D721Med (cell line): ENCODE results near the gene IQCE.

Source experiments
- DNase-seq: peaks from one replicate; pipeline ENCODE4 v3.0.0; 2011; ENCODE audit warnings: low spot score; ENCODE audit not compliant: insufficient read length
- FAIRE-seq: peaks from 2 replicates; lab custom pipeline; 2011; peaks lifted over from hg19 to GRCh38; lab: Jason Lieb, UNC
- TF ChIP-seq, protein P1 (sequence below): IDR thresholded peaks from 2 replicates; pipeline ENCODE4 v1.5.1; 2012; ENCODE audit warnings: mild to moderate bottlenecking, control low read depth; ENCODE audit not compliant: insufficient read depth; ENCODE audit errors: missing control alignments

Gene IQCE

DNA sequence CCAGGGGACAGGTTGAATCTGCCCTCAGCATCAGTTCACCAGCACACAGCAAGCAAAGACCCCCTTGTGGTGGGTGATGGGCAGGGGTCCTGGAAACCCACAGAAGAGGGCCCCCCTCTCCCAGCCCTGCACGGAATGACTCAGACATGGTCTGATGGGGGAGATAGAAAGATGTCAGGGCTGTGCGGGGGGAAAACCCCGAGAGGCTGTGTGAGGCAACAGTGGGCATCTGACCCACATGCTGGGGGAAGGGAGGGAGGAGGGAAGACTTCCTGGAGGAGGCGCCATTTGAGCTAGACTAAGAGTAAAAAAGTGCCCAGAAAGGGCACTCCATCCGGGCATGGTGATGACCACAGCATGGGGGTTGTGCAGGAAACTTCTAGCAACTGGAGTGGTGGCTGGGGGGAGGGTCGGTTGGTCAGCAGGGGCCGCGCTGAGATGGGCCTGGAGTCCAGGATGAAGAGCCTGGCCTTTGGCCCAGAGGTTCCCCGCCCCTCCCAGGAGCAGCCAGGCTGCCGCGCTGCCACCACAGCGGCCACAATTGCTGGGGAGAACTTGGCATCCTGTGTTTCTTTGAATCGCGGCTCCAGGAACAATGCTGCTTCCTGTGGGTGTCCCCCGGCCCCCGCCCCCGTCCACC is 36.7 kb upstream of the IQCE start:
- FAIRE-seq (no peak), DNase-seq (no peak)
- TF ChIP-seq, protein P1, sequence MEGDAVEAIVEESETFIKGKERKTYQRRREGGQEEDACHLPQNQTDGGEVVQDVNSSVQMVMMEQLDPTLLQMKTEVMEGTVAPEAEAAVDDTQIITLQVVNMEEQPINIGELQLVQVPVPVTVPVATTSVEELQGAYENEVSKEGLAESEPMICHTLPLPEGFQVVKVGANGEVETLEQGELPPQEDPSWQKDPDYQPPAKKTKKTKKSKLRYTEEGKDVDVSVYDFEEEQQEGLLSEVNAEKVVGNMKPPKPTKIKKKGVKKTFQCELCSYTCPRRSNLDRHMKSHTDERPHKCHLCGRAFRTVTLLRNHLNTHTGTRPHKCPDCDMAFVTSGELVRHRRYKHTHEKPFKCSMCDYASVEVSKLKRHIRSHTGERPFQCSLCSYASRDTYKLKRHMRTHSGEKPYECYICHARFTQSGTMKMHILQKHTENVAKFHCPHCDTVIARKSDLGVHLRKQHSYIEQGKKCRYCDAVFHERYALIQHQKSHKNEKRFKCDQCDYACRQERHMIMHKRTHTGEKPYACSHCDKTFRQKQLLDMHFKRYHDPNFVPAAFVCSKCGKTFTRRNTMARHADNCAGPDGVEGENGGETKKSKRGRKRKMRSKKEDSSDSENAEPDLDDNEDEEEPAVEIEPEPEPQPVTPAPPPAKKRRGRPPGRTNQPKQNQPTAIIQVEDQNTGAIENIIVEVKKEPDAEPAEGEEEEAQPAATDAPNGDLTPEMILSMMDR, result no peak

DNA sequence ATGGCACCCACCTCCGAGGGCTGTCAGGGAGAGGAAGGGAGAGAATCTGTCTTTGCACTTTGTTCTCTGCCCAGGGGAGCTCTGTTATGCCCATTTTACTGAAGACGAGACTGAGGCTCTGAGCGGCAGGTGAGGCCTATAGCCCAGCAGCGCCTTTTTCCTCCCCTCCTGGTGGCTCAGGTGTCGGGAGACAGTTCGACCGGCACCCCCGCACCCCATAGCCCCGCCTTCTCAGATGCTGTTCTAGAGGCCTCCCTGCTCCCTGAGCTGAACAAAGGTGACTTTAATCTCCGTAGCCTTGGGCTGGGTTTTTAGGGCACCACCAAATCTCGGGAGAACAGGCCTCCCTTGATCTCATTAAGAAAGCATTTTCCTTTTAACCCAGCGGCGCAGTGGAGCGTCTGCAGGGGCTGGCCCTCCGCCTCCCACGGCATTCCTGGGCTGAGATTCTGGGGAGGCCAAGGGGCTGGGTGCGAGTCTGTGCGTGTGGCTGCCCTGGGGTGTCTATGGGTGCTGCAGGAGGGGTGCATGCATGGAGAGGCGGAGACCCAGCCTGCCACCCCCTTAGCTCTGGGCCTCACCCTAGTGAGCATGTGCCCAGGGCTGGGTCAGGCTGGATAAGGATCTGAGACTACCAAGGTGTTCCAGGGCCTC is 35.9 kb upstream of the IQCE start:
- DNase-seq (no peak), FAIRE-seq (no peak)
- TF ChIP-seq, protein P1, result no peak

DNA sequence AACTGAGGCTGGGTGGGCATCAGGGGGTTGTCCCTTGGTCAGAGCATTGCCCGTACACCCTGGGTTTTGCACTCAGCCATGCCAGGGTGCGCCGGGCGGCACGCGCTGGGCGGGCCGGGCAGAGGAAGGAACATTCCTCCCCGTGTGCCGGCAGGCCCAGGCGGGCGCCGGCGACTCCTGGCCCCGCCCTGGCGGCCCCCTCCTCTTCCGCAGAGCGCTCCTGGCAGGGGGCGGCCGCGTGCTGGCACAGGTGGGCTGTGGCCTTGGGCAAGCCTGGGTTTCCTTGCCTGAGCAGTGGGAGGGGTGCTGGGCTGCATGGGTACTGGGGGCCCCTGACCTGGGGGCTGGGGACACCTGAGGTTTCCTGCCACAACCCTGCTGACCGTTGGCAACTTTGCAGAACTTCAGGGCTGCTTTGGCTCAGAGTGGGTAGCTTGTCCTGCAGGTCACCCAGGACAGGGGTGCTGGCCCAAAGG is 35.3 kb upstream of the IQCE start:
- FAIRE-seq (no peak), DNase-seq (no peak)
- TF ChIP-seq, protein P1, result no peak

DNA sequence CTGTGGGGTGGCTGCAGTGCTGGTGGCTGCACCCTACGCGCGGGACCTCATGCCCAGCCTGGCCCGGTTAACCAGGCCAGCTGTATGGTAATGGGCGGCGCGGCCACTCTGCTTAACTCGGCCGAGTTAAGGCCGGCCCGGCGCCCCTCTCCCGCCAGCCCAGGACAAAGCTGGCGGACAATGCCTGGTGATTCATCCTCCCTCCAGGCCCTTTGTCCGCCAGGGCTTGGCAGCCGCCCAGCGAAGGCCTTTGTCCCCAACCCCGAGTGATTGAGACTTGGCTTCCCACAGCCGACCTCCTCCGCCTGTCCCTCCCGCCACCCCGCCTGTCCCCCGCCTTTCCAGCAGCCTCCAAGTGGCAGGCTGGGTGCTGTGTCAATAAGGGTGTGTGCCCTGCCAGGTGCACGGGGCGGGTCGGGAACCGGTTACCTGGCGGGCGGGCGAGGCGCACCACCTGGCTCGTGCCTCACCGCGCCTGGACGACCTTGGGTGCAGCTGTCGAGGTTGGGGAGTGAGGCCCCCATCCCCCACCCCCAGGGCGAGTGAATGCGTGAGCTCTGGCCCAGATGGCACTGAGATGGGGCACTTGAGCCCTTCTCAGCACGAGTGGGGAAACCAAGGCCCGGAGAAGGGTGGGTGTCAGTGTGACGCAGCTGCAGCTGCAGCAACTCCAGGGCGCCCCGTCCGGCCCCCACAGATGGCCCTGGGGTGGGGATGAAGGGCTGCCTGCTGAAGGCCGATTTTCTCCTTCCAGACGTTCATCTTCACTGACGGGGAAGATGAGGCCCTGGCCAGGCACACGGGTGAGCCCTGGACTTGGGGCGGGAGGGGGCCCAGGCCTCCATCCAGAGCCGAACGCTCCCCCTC is 34.6 kb upstream of the IQCE start:
- TF ChIP-seq, protein P1, result no peak
- DNase-seq (no peak), FAIRE-seq (no peak)

DNA sequence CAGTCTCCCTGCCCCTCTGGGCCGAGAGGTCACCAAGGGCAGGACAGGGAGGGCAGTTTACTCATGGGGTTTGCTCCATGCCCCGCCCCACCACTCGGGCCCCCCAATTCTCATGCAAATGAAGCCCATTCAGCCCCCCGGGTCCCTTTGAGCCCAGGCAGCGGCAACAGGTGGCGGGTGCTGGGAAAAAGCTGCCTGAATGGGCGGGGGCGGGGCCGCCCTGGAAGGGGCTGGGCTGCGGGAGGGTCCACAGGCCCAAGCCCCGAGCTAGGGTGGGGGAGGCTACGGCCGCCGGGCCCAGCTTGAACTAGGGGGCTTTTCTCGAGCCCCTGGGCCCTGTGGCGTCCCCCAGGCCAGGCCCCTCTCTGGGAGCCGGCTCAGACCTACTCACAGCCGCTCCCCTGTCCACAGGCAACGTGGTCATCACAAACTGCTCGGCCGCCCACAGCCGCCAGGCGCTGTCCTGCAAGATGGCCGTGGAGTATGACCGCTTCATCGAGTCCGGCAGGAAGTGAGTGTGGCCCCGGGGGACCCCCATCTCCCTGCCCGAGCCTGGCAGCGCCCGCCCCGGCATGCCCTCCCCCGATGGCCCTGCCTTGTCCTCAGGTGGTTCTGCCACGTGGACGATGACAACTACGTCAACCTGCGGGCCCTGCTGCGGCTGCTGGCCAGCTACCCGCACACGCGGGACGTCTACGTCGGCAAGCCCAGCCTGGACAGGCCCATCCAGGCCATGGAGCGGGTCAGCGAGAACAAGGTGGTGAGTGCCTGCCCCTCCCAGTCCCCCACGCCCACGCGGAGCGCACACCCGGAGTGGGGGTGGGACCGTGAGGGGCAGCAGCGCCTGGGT is 33.7 kb upstream of the IQCE start:
- FAIRE-seq, result no peak
- TF ChIP-seq, protein P1, result no peak
- no peak for DNase-seq

DNA sequence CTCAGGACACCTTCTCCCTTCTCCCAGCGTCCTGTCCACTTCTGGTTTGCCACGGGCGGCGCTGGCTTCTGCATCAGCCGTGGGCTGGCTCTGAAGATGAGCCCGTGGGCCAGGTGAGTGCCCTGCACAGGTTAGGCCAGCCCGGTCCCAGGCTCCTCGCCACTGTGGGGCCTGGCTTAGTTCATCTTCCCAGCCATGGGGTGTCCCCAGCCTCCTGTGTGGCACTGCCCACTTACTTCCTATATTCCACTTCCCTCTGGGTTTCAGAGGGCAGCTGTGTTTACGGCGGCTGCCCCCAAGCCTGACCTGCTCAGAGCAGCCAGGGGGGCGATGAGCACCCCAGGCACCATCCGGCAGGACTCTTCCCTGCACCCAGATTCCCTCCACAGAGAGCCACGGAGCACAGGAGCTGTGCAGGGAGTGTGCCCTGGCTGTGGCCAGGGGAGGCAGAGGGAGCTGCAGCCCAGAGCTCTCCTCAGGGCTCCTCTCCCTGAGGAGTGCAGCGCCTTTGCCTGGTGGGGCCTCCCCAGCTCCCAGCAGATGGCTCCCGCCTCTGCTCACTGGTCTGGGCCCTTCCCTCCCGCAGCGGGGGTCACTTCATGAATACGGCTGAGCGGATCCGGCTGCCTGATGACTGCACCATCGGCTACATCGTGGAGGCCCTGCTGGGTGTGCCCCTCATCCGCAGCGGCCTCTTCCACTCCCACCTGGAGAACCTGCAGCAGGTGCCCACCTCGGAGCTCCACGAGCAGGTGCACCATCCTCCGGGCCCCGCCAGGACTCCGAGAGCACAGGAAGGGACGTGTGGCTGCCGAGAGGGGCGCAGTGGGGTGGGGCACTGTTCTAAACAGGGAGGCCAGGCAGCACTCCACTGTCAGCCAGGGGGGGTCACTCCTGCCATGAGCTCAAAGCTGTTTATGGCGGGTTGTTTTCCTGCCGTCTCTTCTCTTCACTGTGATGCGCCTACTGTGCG is 32.8 kb upstream of the IQCE start:
- FAIRE-seq (no peak), DNase-seq (no peak)
- TF ChIP-seq, protein P1, result no peak
